GM12878 (cell line): ENCODE measurements around the gene ZNF423. TPM values are rescaled to one million over a fixed set of nuclear protein-coding genes. Genes with fewer than 3 reads are reported as not detected.

ENCODE experiments used
- ATAC-seq: fragments of 200-7000 bp; cut with Tn5 transposase; 3 replicates; pipeline ENCODE4 v1.9.1; 2020; ENCODE audit warnings: mild to moderate bottlenecking, moderate library complexity
- BruUV-seq: library from RNA; stranded (reverse); fragments of 400-500 nt; replicated peaks from 2 replicates; lab custom pipeline; 2021; lab: Mats Ljungman, UMichigan
- CTCF ChIA-PET: fragments of 300-600 bp; sonication (Branson Sonifier 250); formaldehyde crosslinking; extraction: SDS; loops from one replicate; lab custom pipeline; 2021; ENCODE audit warnings: inconsistent platforms; lab: Yijun Ruan, JAX
- POLR2A ChIA-PET: fragments of 350-600 bp; formaldehyde crosslinking; extraction: SDS; loops from one replicate; lab custom pipeline; 2021; ENCODE audit warnings: inconsistent platforms; lab: Charles Lee
- RAD21 ChIA-PET: fragments of 300-600 bp; sonication (Branson Sonifier 250); formaldehyde crosslinking; loops from one replicate; lab custom pipeline; 2023; ENCODE audit warnings: antibody characterized with exemption; ENCODE audit not compliant: unreplicated experiment; lab: Charles Lee
- SMC1A ChIA-PET: fragments of 300-600 bp; sonication (Branson Sonifier 250); formaldehyde crosslinking; loops from one replicate; lab custom pipeline; 2023; ENCODE audit not compliant: unreplicated experiment, uncharacterized antibody; lab: Charles Lee
- DNase-seq: peaks from one replicate; pipeline ENCODE4 v3.0.0-alpha.2; 2011; ENCODE audit warnings: low read depth, low spot score
- FAIRE-seq: peaks from 3 replicates; lab custom pipeline; 2011; peaks lifted over from hg19 to GRCh38; lab: Jason Lieb, UNC
- H2AFZ ChIP-seq: 2 replicates; pipeline ENCODE4 v1.6.0; 2011; ENCODE audit warnings: low read depth, low read length, control low read depth; ENCODE audit not compliant: control insufficient read depth
- H3K27ac ChIP-seq: 2 replicates; pipeline ENCODE4 v1.5.1; 2011; ENCODE audit warnings: control low read depth; ENCODE audit not compliant: control insufficient read depth, insufficient read depth
- H3K27me3 ChIP-seq, 2 experiments: replicated peaks in 1 of 2; 2 replicates each; pipeline versions ENCODE4 v1.6.0 to v1.6.1; 2011; ENCODE audit warnings: low read length in 1 of 2; ENCODE audit not compliant: control insufficient read depth in 2 of 2, insufficient read depth in 2 of 2
- H3K36me3 ChIP-seq, 2 experiments: 2 replicates each; pipeline ENCODE4 v1.5.1; 2011; ENCODE audit warnings: low read length in 1 of 2; ENCODE audit not compliant: control insufficient read depth in 2 of 2, insufficient read depth in 2 of 2
- H3K4me1 ChIP-seq: 2 replicates; pipeline ENCODE4 v1.6.1; 2011; ENCODE audit warnings: mild to moderate bottlenecking, low read length, moderate library complexity, mixed read lengths; ENCODE audit not compliant: control insufficient read depth, insufficient read depth
- H3K4me2 ChIP-seq: 2 replicates; pipeline ENCODE4 v1.6.0; 2011; ENCODE audit warnings: control low read depth; ENCODE audit not compliant: control insufficient read depth, insufficient read depth
- H3K4me3 ChIP-seq: fragments of 200-600 bp; sonication (generic); 2 replicates; pipeline ENCODE4 v1.5.1; 2016
- H3K79me2 ChIP-seq: 2 replicates; pipeline ENCODE4 v1.6.0; 2011; ENCODE audit warnings: low read length; ENCODE audit not compliant: control insufficient read depth, insufficient read depth
- H3K9ac ChIP-seq: 2 replicates; pipeline ENCODE4 v1.8.0; 2011; ENCODE audit warnings: low read length, control low read depth, mixed read lengths; ENCODE audit not compliant: control insufficient read depth, insufficient read depth
- H3K9me3 ChIP-seq: replicated peaks from 3 replicates; pipeline ENCODE4 v1.5.1; 2011; ENCODE audit warnings: mild to moderate bottlenecking, low read length; ENCODE audit not compliant: control insufficient read depth, insufficient read depth
- H4K20me1 ChIP-seq: 2 replicates; pipeline ENCODE4 v1.6.0; 2011; ENCODE audit not compliant: control insufficient read depth, insufficient read depth
- ASH2L ChIP-seq: fragments of 300-600, 200-600 bp; sonication (generic); IDR thresholded peaks from 2 replicates; pipeline ENCODE4 v1.6.1; 2017; ENCODE audit warnings: low read depth, mild to moderate bottlenecking, borderline replicate concordance
- EP300 ChIP-seq, 2 experiments: fragments of 150-350 bp in 1 of 2; IDR thresholded peaks; 2 replicates each; pipeline ENCODE4 v1.6.1; 2011 to 2012; ENCODE audit warnings: low read depth in 2 of 2, low read length in 2 of 2, borderline replicate concordance in 1 of 2, improper control_type of control experiment in 1 of 2, inconsistent platforms in 1 of 2; ENCODE audit not compliant: control insufficient read depth in 1 of 2
- HCFC1 ChIP-seq: fragments of 150-350 bp; IDR thresholded peaks from 2 replicates; pipeline ENCODE4 v1.6.1; 2014; ENCODE audit warnings: low read length
- KDM1A ChIP-seq: fragments of 200-600 bp; sonication (generic); IDR thresholded peaks from 2 replicates; pipeline ENCODE4 v1.6.1; 2016; ENCODE audit warnings: borderline replicate concordance
- RAD21 ChIP-seq: IDR thresholded peaks from 2 replicates; pipeline ENCODE4 v1.6.1; 2011; ENCODE audit warnings: mild to moderate bottlenecking, low read depth, low read length, moderate library complexity; ENCODE audit not compliant: insufficient read depth
- TAF1 ChIP-seq: IDR thresholded peaks from 2 replicates; pipeline ENCODE4 v1.6.1; 2011; ENCODE audit warnings: mild to moderate bottlenecking, low read depth, low read length, borderline replicate concordance
- TCF7 ChIP-seq: IDR thresholded peaks from 2 replicates; pipeline ENCODE4 v1.6.1; 2014; ENCODE audit warnings: antibody characterized with exemption, borderline replicate concordance
- WRNIP1 ChIP-seq: IDR thresholded peaks from 2 replicates; pipeline ENCODE4 v1.6.1; 2011; ENCODE audit warnings: low read depth, low read length, improper control_type of control experiment, borderline replicate concordance
- WGBS: methylation state at CpG from one replicate; pipeline ENCODE4 v1.1.6; 2016; ENCODE audit warnings: low lambda C conversion rate; ENCODE audit not compliant: insufficient replicate concordance, insufficient coverage; ENCODE audit errors: missing lambda C conversion rate; 5-methylcytosine and 5-hydroxymethylcytosine counted together
- in situ Hi-C: fragments of 300-500 bp; cut with MboI; formaldehyde crosslinking; loops from 9 replicates; pipeline ENCODE4 v1.14.3; 2018; ENCODE audit warnings: mixed read lengths
- intact Hi-C: fragments of 100-400 bp; cut with micrococcal nuclease; formaldehyde crosslinking; loops from one replicate; pipeline ENCODE4 v1.14.2; 2022; ENCODE audit not compliant: unreplicated experiment
- polyA plus RNA-seq, 11 experiments: library from polyadenylated mRNA; depleted of rRNA in 4 of 11; unstranded in 6 of 11; stranded (reverse) in 5 of 11; fragments of >200 nt; fragmentation: Nextera tagmentation in 4 of 11; fragmentation: Illumina TruSeq in 1 of 11; extraction: Ambion mirVana in 4 of 11; extraction: Trizol in 1 of 11; gene quantifications; 1 replicate in 1 of 11; 2 replicates in 10 of 11; pipeline versions ENCODE4 v1.2.1 to v1.2.3, GENCODE V29; 2011 to 2016; ENCODE audit warnings: inconsistent platforms in 2 of 11, missing spikeins in 2 of 11, low read depth in 1 of 11
- total RNA-seq, 4 experiments: library from RNA; depleted of rRNA in 3 of 4; stranded (reverse); fragments of >200 nt in 3 of 4; fragmentation: Illumina TruSeq in 1 of 4; extraction: Trizol in 1 of 4; gene quantifications; 2 replicates each; pipeline versions ENCODE4 v1.2.1 to v1.2.3, GENCODE V29; 2013 to 2021
- TF ChIP-seq, protein P1 (sequence below): fragments of 450-650 bp; IDR thresholded peaks from 2 replicates; pipeline ENCODE4 v1.6.1; 2016; ENCODE audit warnings: mild to moderate bottlenecking, moderate library complexity, borderline replicate concordance
- TF ChIP-seq, protein P2 (sequence below): IDR thresholded peaks from 2 replicates; pipeline ENCODE4 v1.6.1; 2011; ENCODE audit warnings: low read depth, mild to moderate bottlenecking, low read length, moderate library complexity, borderline replicate concordance; ENCODE audit errors: extremely low read depth
- TF ChIP-seq, protein P3 (sequence below): IDR thresholded peaks from 2 replicates; pipeline ENCODE4 v1.6.1; 2012; ENCODE audit warnings: low read depth, low read length, improper control_type of control experiment
- TF ChIP-seq, protein P4 (sequence below): fragments of 450-650 bp; IDR thresholded peaks from 2 replicates; pipeline ENCODE4 v1.6.1; 2018; ENCODE audit warnings: borderline replicate concordance, mild to moderate bottlenecking; ENCODE audit not compliant: partially characterized antibody

ZNF423 gene
- total and polyA plus RNA-seq, 10 of the 15 experiments (the other 5 are each of a cell fraction or from before 2014, with no cell fraction given), result 0.03 to 0.64 (median 0.10) TPM

DNA sequence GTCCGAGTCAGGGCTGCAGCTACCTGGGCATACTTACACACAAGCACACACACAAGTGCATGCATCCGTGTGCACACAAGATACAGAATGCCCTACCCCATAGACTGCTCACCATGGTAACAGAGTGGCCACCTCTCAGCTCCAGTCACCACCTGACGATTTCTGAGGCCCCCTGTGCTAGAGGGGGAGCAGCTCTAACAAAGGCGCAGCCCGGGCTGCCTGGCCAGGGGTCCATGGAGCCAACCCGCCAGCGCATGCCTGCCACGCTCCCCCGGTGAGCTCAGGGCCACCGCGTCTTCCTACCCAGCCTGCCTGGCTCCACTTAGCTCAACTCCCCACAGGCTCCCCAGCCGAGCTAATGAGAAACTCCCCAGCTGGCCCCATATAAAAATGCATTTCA, 75.5 kb downstream of the ZNF423 start:
- Histone ChIP-seq H3K4me3 (no peak overlapping the region), H3K4me2 (no peak overlapping the region), H4K20me1 (no peaks in the 10 kb centered on the region), H3K9me3 (no peaks in the 10 kb centered on the region)
- TF ChIP-seq, protein P1, sequence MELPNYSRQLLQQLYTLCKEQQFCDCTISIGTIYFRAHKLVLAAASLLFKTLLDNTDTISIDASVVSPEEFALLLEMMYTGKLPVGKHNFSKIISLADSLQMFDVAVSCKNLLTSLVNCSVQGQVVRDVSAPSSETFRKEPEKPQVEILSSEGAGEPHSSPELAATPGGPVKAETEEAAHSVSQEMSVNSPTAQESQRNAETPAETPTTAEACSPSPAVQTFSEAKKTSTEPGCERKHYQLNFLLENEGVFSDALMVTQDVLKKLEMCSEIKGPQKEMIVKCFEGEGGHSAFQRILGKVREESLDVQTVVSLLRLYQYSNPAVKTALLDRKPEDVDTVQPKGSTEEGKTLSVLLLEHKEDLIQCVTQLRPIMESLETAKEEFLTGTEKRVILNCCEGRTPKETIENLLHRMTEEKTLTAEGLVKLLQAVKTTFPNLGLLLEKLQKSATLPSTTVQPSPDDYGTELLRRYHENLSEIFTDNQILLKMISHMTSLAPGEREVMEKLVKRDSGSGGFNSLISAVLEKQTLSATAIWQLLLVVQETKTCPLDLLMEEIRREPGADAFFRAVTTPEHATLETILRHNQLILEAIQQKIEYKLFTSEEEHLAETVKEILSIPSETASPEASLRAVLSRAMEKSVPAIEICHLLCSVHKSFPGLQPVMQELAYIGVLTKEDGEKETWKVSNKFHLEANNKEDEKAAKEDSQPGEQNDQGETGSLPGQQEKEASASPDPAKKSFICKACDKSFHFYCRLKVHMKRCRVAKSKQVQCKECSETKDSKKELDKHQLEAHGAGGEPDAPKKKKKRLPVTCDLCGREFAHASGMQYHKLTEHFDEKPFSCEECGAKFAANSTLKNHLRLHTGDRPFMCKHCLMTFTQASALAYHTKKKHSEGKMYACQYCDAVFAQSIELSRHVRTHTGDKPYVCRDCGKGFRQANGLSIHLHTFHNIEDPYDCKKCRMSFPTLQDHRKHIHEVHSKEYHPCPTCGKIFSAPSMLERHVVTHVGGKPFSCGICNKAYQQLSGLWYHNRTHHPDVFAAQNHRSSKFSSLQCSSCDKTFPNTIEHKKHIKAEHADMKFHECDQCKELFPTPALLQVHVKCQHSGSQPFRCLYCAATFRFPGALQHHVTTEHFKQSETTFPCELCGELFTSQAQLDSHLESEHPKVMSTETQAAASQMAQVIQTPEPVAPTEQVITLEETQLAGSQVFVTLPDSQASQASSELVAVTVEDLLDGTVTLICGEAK, result no peak
- TF ChIP-seq RAD21, result no peak
- TF ChIP-seq TCF7, result no peak
- no peak for TF ChIP-seq WRNIP1
- TF ChIP-seq, protein P2, sequence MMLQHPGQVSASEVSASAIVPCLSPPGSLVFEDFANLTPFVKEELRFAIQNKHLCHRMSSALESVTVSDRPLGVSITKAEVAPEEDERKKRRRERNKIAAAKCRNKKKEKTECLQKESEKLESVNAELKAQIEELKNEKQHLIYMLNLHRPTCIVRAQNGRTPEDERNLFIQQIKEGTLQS, result no peak
- TF ChIP-seq ASH2L, result no peak
- TF ChIP-seq, protein P3, sequence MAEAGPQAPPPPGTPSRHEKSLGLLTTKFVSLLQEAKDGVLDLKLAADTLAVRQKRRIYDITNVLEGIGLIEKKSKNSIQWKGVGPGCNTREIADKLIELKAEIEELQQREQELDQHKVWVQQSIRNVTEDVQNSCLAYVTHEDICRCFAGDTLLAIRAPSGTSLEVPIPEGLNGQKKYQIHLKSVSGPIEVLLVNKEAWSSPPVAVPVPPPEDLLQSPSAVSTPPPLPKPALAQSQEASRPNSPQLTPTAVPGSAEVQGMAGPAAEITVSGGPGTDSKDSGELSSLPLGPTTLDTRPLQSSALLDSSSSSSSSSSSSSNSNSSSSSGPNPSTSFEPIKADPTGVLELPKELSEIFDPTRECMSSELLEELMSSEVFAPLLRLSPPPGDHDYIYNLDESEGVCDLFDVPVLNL, result no peak
- no peak for TF ChIP-seq KDM1A
- TF ChIP-seq, protein P4, sequence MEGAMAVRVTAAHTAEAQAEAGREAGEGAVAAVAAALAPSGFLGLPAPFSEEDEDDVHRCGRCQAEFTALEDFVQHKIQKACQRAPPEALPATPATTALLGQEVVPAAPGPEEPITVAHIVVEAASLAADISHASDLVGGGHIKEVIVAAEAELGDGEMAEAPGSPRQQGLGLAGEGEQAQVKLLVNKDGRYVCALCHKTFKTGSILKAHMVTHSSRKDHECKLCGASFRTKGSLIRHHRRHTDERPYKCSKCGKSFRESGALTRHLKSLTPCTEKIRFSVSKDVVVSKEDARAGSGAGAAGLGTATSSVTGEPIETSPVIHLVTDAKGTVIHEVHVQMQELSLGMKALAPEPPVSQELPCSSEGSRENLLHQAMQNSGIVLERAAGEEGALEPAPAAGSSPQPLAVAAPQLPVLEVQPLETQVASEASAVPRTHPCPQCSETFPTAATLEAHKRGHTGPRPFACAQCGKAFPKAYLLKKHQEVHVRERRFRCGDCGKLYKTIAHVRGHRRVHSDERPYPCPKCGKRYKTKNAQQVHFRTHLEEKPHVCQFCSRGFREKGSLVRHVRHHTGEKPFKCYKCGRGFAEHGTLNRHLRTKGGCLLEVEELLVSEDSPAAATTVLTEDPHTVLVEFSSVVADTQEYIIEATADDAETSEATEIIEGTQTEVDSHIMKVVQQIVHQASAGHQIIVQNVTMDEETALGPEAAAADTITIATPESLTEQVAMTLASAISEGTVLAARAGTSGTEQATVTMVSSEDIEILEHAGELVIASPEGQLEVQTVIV, result no peak
- TF ChIP-seq EP300 (IDR thresholded peaks at IDR 0.05; ENCODE audit: borderline replicate concordance in 1 of 2, control insufficient read depth in 1 of 2, low read depth in 2 of 2, low read length in 2 of 2), result no peak
- no peak for TF ChIP-seq HCFC1
- TF ChIP-seq TAF1, result no peak
- TF ChIP-seq, all 136 proteins: peak for 0
- Histone ChIP-seq H3K36me3 (no peaks in the 10 kb centered on the region), H3K9ac (no peak overlapping the region), H3K27ac (no peak overlapping the region), H3K4me1 (no peaks in the 10 kb centered on the region), H3K27me3 (no peaks in the 10 kb centered on the region; a peak in 2 of 4 replicates), H3K79me2 (no peaks in the 10 kb centered on the region), H2AFZ (no peak overlapping the region)
- in situ Hi-C loops (no loop called here), intact Hi-C loops (no loop called here)
- POLR2A ChIA-PET, result no interaction called here
- FAIRE-seq (no peak), DNase-seq (no peak), ATAC-seq (no peak)
- no TSS peak for BruUV-seq
- CTCF ChIA-PET, result interaction anchor here (0.5 kb wide), 1 partner anchor 1817 kb away, joined by 3 read pairs; no protein-coding TSS in a partner anchor
- 55% methylated on average over 12 of the region's 12 CpGs for WGBS
- RAD21 ChIA-PET, result no interaction called here
- SMC1A ChIA-PET, result no interaction called here
